ENCODE measurements around the gene TAS1R1. TPM values are rescaled to one million over a fixed set of nuclear protein-coding genes. Genes with fewer than 3 reads are reported as not detected.

TAS1R1 gene
- 0.07 TPM in 1 of 2 replicates, not detected in the other for total RNA-seq

GRCh38 chr1:6554907-6555778 lies at the start of gene TAS1R1:
TSS of gene TAS1R1 (plus strand) at chr1:6555307. CDS start at chr1:6555374, 67 bp downstream.
- DNase-seq (ENCODE audit: low read depth, low spot score) = no peak

GRCh38 chr1:6505367-6506209 lies 49.5 kb upstream of the TAS1R1 start:
- no peak for DNase-seq (ENCODE audit: low read depth, low spot score)

GRCh38 chr1:6506210-6507036 lies 48.7 kb upstream of the TAS1R1 start:
- no peak for DNase-seq (ENCODE audit: low read depth, low spot score)

GRCh38 chr1:6507037-6507428 lies 48.1 kb upstream of the TAS1R1 start:
- DNase-seq (ENCODE audit: low read depth, low spot score) = no peak

- no peak for DNase-seq (ENCODE audit: low read depth, low spot score)
Observed at GRCh38 chr1:6507461-6507911, 47.6 kb upstream of the TAS1R1 start.

GRCh38 chr1:6508154-6508815 lies 46.8 kb upstream of the TAS1R1 start:
- no peak for DNase-seq (ENCODE audit: low read depth, low spot score)

- no peak for DNase-seq (ENCODE audit: low read depth, low spot score)
Observed at GRCh38 chr1:6508816-6509189, 46.3 kb upstream of the TAS1R1 start.

- no peak for DNase-seq (ENCODE audit: low read depth, low spot score)
Observed at GRCh38 chr1:6509220-6509918, 45.7 kb upstream of the TAS1R1 start.

- DNase-seq (ENCODE audit: low read depth, low spot score) = no peak
Observed at GRCh38 chr1:6509919-6510291, 45.2 kb upstream of the TAS1R1 start.

- no peak for DNase-seq (ENCODE audit: low read depth, low spot score)
Observed at GRCh38 chr1:6510493-6510892, 44.6 kb upstream of the TAS1R1 start.

GRCh38 chr1:6511056-6511455 lies 44.1 kb upstream of the TAS1R1 start:
- no peak for DNase-seq (ENCODE audit: low read depth, low spot score)

- no peak for DNase-seq (ENCODE audit: low read depth, low spot score)
Observed at GRCh38 chr1:6511561-6512244, 43.4 kb upstream of the TAS1R1 start.

- no peak for DNase-seq (ENCODE audit: low read depth, low spot score)
Observed at GRCh38 chr1:6512245-6512907, 42.7 kb upstream of the TAS1R1 start.

GRCh38 chr1:6512908-6513280 lies 42.2 kb upstream of the TAS1R1 start:
- no peak for DNase-seq (ENCODE audit: low read depth, low spot score)

- no peak for DNase-seq (ENCODE audit: low read depth, low spot score)
Observed at GRCh38 chr1:6513320-6513801, 41.7 kb upstream of the TAS1R1 start.

GRCh38 chr1:6515771-6516170 lies 39.3 kb upstream of the TAS1R1 start:
- DNase-seq (ENCODE audit: low read depth, low spot score) = no peak

GRCh38 chr1:6517435-6517851 lies 37.7 kb upstream of the TAS1R1 start:
- no peak for DNase-seq (ENCODE audit: low read depth, low spot score)

GRCh38 chr1:6519491-6519934 lies 35.6 kb upstream of the TAS1R1 start:
- no peak for DNase-seq (ENCODE audit: low read depth, low spot score)

Data from pulmonary artery endothelial cell (primary cell).